NCI-H524 treated with DMSO at 0.1 percent for 48 hours (cell line): ENCODE measurements around the gene PFKL.
A peak's percentile ranks its signal among the peaks of the same experiment; 100 is the strongest.

Experiments used
- DNase-seq: peaks from one replicate; lab custom pipeline; 2025; lab: John Stamatoyannopoulos, UW

PFKL gene

GRCh38 chr21:44279354-44280260, 20.2 kb upstream of the PFKL start:
- peak; percentile 11 for DNase-seq

GRCh38 chr21:44281801-44282200, 18.1 kb upstream of the PFKL start:
- no peak for DNase-seq

GRCh38 chr21:44282370-44282769, 17.5 kb upstream of the PFKL start:
- no peak for DNase-seq

- peak; percentile 9 for DNase-seq
These were observed 16.6 kb upstream of the PFKL start for GRCh38 chr21:44283211-44283785.

GRCh38 chr21:44283948-44284347, 15.9 kb upstream of the PFKL start:
- no peak for DNase-seq

- DNase-seq, result no peak
These were observed 14.5 kb upstream of the PFKL start, which contains the start of gene AIRE for GRCh38 chr21:44285138-44285992. TSS of gene AIRE (plus strand) at chr21:44285876. CDS start at chr21:44286007, 131 bp downstream.

- no peak for DNase-seq
These were observed 13.7 kb upstream of the PFKL start for GRCh38 chr21:44286086-44286715.

- no peak for DNase-seq
These were observed 12.9 kb upstream of the PFKL start for GRCh38 chr21:44286716-44287632.

GRCh38 chr21:44288251-44289110, 11.4 kb upstream of the PFKL start:
- no peak for DNase-seq

GRCh38 chr21:44289381-44290010, 10.4 kb upstream of the PFKL start:
- no peak for DNase-seq

GRCh38 chr21:44290327-44291077, 9.4 kb upstream of the PFKL start:
- no peak for DNase-seq

- no peak for DNase-seq
These were observed 8.5 kb upstream of the PFKL start for GRCh38 chr21:44291078-44291935.

- DNase-seq, result no peak
These were observed 7.7 kb upstream of the PFKL start for GRCh38 chr21:44291936-44292811.

- DNase-seq, result no peak
These were observed 7.0 kb upstream of the PFKL start for GRCh38 chr21:44292812-44293195.

- no peak for DNase-seq
These were observed 6.2 kb upstream of the PFKL start for GRCh38 chr21:44293551-44294231.
